Cardiac muscle cell (in vitro differentiated cells and primary cell): Measurements from ENCODE around the gene HMGN4. TPM values are rescaled to one million over a fixed set of nuclear protein-coding genes. Genes with fewer than 3 reads are reported as not detected.
"Not testable (repeated sequence)": the region's sequence is repeated elsewhere in the genome, so short reads cannot be mapped to it uniquely, and the experiment has no call there.

ENCODE experiments used
- DNase-seq, 2 donors: peaks; one replicate each; pipeline versions ENCODE4 v3.0.0 to v3.0.0-alpha.2; 2010 to 2017; ENCODE audit warnings: low read depth in 1 of 2, low spot score in 1 of 2
- H3K27ac ChIP-seq: fragments of 200-600 bp; sonication (generic); 2 replicates; pipeline ENCODE4 v1.5.1; 2016
- H3K27me3 ChIP-seq: fragments of 200-600 bp; sonication (generic); 2 replicates; pipeline ENCODE4 v1.6.0; 2016; ENCODE audit warnings: control low read depth
- H3K36me3 ChIP-seq: fragments of 200-600 bp; sonication (generic); 2 replicates; pipeline ENCODE4 v1.5.1; 2016; ENCODE audit warnings: control low read depth
- H3K4me1 ChIP-seq: fragments of 200-600 bp; sonication (generic); 2 replicates; pipeline ENCODE4 v1.8.1; 2017; ENCODE audit warnings: low read depth, mild to moderate bottlenecking, mixed run types
- H3K4me3 ChIP-seq: fragments of 200-600 bp; sonication (generic); 2 replicates; pipeline ENCODE4 v1.5.1; 2016; ENCODE audit warnings: mild to moderate bottlenecking
- H3K9me3 ChIP-seq: fragments of 200-600 bp; sonication (generic); 2 replicates; pipeline ENCODE4 v1.5.1; 2017; ENCODE audit warnings: low read depth, mild to moderate bottlenecking, control low read depth
- CTCF ChIP-seq: IDR thresholded peaks from 2 replicates; pipeline ENCODE4 v1.5.1; 2012; ENCODE audit warnings: low read depth, mild to moderate bottlenecking, low read length
- polyA plus RNA-seq: library from polyadenylated mRNA; unstranded; fragments of >200 nt; fragmentation: Nextera tagmentation; extraction: Ambion mirVana; gene quantifications from 2 replicates; pipeline ENCODE4 v1.2.1, GENCODE V29; 2016
- total RNA-seq: library from RNA; depleted of rRNA; stranded (reverse); fragments of >200 nt; gene quantifications from 2 replicates; pipeline ENCODE4 v1.2.3, GENCODE V29; 2016

Gene HMGN4
- total and polyA plus RNA-seq, 2 experiments from 2014 or later: 54.7 to 57.1 TPM

GRCh38 chr6:26520850-26521599, 17.1 kb upstream of the HMGN4 start:
- TF ChIP-seq CTCF: no peak
- Histone ChIP-seq H3K4me1 (no peaks in the 10 kb centered on the region), H3K27ac (peak overlapping the region; percentile 90), H3K27me3 (no peaks in the 10 kb centered on the region), H3K9me3 (no peaks in the 10 kb centered on the region), H3K36me3 (no peaks in the 10 kb centered on the region), H3K4me3 (peak overlapping the region; percentile 58)
- peak; percentile 93 to 94 for DNase-seq

- Histone ChIP-seq H3K4me3 (peak overlapping the region; percentile 58), H3K4me1 (no peaks in the 10 kb centered on the region), H3K27me3 (no peaks in the 10 kb centered on the region), H3K27ac (peak overlapping the region; percentile 90), H3K36me3 (no peaks in the 10 kb centered on the region), H3K9me3 (no peaks in the 10 kb centered on the region)
- TF ChIP-seq CTCF: peak; percentile 47
- DNase-seq: peak; percentile 76 to 90
These were observed 16.4 kb upstream of the HMGN4 start for GRCh38 chr6:26521600-26522391.

GRCh38 chr6:26522486-26523228, 15.5 kb upstream of the HMGN4 start:
- DNase-seq: peak in 1 of 2 donors; percentile 46
- H3K27ac ChIP-seq, H3K27me3 ChIP-seq, H3K4me1 ChIP-seq, H3K36me3 ChIP-seq, H3K9me3 ChIP-seq, H3K4me3 ChIP-seq: not testable (repeated sequence)

- H3K27ac ChIP-seq, H3K36me3 ChIP-seq, H3K4me3 ChIP-seq, H3K27me3 ChIP-seq, DNase-seq, H3K4me1 ChIP-seq, H3K9me3 ChIP-seq: not testable (repeated sequence)
These were observed 13.9 kb upstream of the HMGN4 start for GRCh38 chr6:26524314-26524713.

- no peak for DNase-seq
- H3K36me3 ChIP-seq: no peaks in the 10 kb centered on the region
- H3K4me3 ChIP-seq: no peak overlapping the region
- TF ChIP-seq CTCF: no peak
- H3K27me3 ChIP-seq: no peaks in the 10 kb centered on the region
- no peaks in the 10 kb centered on the region for H3K9me3 ChIP-seq
- no peaks in the 10 kb centered on the region for H3K4me1 ChIP-seq
- H3K27ac ChIP-seq: no peak overlapping the region
These were observed 13.3 kb upstream of the HMGN4 start for GRCh38 chr6:26524722-26525370.

- no peak for TF ChIP-seq CTCF
- Histone ChIP-seq H3K36me3 (no peaks in the 10 kb centered on the region), H3K27me3 (no peaks in the 10 kb centered on the region), H3K4me3 (no peak overlapping the region), H3K9me3 (no peaks in the 10 kb centered on the region), H3K4me1 (no peaks in the 10 kb centered on the region), H3K27ac (no peak overlapping the region)
- DNase-seq: no peak
These were observed 12.3 kb upstream of the HMGN4 start for GRCh38 chr6:26525838-26526237.
